Cortex of kidney (tissue), 1 donor: Measurements from ENCODE around the gene KCNC3.

Experiments used
- DNase-seq: peaks from one replicate; lab custom pipeline; 2025; lab: John Stamatoyannopoulos, UW

KCNC3 gene

DNA sequence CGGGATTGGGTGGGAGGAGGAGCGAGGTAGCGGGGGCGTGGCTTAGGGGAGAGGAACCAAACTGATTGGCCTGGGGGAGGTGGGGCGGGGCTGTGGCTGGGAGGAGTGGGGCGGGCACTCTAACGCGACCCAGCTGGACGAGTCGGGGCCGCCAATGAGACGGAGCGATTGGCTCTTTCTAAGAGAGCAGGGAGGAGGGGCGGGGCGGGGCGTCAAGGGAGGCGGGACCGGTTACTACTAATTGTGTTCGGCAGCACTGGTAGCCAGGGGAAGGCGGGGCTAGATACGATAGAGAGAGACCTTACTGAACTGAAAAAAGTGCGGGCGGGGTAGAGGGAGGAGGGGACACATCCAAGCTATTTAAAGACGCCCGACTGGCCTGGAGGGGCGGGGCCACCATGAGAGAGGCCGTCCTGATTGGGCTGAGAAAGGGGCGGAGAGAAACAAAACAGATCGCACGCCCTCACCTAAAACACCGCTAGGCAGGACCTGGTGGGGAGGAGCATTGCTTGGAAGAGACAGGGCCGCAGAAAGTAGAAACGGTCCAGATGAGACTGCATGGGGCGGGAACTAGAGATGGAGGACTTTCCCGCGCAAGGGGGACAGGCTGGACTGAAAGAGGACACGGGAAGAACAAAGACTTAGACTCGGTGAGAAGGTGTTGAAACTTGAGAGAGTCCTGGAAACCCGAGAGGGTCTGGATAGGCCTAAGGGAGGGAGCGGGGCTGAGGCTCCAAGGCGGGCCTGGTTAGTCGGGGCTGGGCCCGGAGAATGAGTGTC, at the start of gene KCNC3:
TSS of gene KCNC3 (minus strand) at position 232 of the 780 bp plus-strand sequence. CDS start 295 bp downstream, outside the sequence.
- peak; percentile 51 for DNase-seq

GRCh38 chr19:50378863-50379236, 49.7 kb upstream of the KCNC3 start:
- no peak for DNase-seq

DNA sequence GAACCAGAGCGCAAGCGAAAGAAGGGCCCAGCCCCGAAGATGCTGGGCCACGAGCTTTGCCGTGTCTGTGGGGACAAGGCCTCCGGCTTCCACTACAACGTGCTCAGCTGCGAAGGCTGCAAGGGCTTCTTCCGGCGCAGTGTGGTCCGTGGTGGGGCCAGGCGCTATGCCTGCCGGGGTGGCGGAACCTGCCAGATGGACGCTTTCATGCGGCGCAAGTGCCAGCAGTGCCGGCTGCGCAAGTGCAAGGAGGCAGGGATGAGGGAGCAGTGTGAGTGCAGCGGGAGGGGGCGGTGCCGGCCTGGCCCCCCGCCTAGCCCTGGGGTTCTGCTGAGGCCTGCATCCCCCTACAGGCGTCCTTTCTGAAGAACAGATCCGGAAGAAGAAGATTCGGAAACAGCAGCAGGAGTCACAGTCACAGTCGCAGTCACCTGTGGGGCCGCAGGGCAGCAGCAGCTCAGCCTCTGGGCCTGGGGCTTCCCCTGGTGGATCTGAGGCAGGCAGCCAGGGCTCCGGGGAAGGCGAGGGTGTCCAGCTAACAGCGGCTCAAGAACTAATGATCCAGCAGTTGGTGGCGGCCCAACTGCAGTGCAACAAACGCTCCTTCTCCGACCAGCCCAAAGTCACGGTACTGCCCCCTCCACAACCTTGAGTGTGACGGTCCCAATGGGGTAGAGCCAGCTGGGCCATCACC, 49.1 kb upstream of the KCNC3 start:
- DNase-seq = no peak

DNA sequence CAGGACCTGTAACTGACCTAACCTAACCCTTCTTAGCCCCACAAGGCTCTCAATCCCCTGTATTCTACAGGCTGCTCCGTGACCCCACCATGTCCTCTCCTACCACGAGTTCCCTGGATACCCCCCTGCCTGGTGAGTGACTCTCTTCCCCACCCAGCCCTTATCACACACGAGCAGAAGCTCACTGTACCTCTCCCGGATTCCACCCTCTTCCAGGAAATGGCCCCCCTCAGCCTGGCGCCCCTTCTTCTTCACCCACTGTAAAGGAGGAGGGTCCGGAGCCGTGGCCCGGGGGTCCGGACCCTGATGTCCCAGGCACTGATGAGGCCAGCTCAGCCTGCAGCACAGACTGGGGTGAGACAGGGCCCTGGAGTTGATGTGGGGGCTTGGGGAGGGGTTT, 48.3 kb upstream of the KCNC3 start:
- no peak for DNase-seq

DNA sequence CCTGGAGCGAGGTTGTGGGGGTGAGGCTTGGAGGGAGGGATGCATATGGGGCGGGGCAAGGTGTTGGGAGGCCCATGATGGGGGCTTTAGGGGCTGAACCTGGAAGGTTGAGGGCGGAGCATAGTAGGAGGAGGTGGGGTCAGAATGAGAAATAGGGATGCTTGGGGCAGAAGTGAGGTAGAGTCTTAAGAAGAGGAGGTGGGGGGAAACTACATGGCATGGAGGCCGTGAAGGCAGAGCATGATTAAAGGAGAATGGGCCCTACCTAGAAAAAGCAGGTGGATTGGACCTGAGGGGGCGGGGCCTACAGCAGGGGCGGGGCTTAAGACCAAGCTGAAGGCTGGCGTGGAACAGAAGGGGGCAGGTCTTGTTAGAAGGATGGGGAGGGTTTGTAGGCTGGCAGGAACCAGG, 47.9 kb upstream of the KCNC3 start:
- DNase-seq = no peak

DNA sequence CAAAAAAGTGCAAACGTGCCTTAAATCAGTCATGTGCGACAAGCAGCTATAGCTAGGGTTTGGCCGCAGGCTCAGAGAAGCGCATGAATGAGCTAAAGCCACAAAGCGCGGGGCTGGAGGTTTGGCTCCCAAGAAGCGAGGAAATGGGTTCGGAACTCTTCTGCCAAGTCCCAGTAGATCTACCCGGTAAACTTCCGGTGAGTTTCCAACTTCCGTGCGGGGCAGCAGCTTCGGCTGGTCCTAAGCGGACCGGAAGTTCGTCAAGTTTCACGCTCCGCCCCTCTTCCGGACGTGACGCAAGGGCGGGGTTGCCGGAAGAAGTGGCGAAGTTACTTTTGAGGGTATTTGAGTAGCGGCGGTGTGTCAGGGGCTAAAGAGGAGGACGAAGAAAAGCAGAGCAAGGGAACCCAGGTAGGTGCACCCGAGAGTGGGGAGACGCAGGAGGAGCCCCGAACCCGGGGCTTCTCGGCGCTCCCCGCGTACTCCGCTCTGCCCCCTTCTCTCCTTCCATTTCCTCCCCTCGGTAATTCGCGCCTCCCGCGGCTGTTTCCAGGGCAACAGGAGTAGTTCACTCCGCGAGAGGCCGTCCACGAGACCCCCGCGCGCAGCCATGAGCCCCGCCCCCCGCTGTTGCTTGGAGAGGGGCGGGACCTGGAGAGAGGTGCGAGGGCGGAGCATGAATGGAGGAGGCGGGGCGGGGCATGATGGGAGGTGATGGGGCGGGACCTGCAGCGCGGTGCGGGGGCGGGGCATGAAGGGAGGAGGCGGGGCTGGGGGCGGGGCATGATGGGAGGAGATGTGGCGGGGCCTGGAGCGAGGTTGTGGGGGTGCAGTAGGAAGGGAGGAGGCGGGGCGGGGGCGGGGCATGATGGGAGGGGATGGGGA, 47.2 kb upstream of the KCNC3 start, which contains the start of gene NR1H2:
TSS of gene NR1H2 (plus strand) at position 292 of the 885 bp plus-strand sequence. CDS start 1,149 bp downstream, outside the sequence.
- DNase-seq = no peak

DNA sequence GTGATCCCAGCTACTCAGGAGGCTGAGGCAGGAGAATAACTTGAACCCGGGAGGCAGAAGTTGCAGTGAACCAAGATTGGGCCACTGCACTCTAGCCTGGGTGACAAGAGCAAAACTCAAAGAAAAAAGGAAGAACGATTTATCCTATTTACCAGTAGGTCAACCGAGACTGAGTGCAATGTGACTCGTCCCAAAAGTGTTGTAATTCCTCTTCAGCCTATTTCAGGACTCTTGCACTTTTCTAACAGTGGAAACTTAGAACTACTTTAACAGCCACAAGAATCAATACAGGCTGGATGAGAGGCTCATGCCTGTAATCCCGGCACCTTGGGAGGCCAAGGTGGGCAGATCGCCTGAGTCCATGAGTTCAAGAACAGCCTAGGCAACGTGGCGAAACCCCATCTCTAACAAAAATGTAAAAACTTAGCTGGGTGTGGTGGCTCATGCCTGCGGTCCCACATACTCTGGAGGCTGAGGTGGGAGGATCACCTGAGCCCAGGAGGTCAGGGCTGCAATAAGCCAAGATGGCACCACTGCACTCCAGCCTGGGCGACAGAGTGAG, 42.8 kb upstream of the KCNC3 start:
- DNase-seq = no peak

DNA sequence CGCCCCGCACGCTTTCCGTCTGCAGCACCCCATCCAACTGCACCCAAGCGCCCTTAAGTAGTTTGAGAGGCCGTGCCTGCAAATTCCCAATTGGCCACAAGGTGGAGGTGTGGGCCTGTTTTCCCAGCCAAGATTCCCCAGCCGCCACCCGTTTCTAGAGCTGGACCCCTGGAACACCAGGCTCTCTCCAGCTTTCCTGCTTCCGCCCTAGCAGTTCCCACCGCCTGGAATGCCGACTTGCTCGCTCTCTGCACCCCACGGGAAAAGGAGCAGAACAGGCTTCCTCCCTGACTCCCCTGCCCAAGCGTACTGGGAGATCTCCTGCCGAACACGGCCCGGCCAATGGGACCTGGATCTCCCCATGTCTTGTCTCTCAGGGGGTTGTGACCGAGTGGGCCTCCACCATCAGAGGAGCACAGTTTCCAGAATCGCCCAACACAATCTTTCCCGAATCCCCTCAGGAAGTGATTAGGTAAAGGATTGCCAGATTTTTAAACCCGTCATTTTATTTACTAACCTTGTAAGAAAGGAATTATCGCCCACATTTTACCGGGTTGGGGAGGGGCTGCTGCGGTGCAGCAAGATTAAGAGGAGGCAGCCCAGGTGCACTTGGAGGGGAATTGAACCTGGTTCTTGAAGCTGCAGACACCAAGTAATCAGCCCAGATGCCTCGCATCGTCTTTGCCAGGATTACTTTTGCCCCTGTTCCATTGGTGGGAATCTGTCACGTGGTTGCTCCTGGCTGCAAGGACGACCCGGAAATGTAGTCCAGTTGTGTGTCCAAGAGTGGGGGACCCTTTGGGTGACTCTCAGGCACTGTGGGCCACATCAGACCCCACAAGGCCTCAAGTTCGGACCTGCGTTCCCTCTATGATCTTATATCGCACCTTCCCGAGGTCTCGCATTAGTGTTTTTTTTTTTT, 39.7 kb upstream of the KCNC3 start:
- DNase-seq = no peak

GRCh38 chr19:50365434-50366306, 36.5 kb upstream of the KCNC3 start, which contains the start of gene NAPSA:
Gene NAPSA, minus strand, starts transcription at chr19:50365639. Its CDS starts 18 bp downstream, at chr19:50365621.
- no peak for DNase-seq

DNA sequence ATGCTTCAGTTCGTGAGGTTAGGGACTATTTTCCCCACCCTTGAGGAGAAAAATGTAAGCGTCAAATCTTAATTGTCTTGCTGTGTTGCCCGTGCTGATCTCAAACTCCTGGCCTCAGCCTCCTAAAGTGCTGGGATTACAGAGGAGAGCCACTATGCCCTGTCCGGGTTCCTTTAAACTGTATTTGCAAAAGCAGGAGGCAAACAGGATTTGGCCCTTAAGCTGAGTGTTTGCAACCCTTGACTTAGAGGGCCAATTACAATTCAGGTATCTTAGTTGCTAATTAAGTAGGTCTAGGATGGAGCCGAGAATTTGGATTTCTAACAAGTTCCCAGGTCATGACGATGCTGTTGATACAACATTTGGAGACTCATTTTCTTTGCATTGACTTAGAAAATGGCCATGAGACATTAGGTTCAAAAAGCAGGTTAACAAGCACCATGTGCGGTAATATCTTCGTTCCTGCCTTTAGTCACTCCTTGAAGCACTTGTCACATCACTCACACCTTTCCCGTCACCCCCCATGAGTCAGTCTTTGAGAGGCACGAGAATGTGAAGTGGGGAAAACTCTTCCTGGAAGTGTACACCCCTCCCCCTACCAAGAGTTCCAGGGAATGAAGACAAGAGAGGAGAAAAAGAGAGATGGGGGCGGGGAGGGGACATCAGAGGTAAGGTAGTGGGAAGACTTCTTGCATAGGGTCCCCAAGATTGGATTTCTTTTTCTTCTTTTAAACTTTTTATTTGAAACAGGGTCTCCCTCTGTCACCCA, 33.7 kb upstream of the KCNC3 start:
- no peak for DNase-seq

DNA sequence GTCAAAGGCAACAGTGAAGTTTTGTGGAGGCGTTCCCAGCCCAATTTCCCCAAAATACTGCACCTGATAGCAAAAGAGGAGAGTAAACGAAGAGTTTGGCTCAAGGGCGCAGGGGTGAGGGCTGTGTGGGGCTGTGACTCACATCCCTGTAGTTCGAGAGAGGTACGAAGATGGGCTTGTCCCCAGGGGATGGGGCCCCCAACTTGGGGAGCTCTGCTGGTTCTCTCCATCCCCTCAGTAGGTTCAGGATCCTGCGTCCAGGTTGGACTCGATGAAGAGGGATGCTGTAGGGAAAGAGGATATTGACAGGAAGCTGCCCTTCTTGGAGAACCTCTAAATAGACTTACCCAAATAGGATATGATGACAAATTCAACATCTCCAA, 32.8 kb upstream of the KCNC3 start:
- DNase-seq = no peak

GRCh38 chr19:50361290-50362029, 32.3 kb upstream of the KCNC3 start:
- DNase-seq = no peak

DNA sequence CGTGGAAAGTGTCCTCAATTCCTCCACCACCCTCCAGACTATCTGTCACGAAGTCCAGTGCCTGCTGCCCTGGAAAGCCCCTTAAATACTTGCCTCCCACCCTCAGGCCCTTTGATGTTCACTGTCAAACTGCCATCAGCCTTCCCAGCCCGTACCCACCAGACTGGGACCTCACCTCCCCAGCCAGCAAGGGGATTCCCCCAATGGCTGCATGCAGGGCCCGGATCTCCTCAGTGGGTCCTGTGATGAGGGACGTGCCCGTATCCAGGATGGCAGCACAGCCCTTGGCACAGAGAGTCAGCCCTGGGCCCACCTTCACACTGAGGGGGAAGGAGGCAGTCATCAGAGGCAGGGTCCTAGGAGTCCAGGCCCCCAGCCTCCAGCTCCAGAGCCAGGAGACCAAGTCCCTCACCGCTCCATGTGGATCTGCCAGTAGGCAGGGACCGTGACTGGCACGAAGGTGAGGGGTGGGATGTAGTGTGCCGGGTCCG, 30.2 kb upstream of the KCNC3 start:
- no peak for DNase-seq

DNA sequence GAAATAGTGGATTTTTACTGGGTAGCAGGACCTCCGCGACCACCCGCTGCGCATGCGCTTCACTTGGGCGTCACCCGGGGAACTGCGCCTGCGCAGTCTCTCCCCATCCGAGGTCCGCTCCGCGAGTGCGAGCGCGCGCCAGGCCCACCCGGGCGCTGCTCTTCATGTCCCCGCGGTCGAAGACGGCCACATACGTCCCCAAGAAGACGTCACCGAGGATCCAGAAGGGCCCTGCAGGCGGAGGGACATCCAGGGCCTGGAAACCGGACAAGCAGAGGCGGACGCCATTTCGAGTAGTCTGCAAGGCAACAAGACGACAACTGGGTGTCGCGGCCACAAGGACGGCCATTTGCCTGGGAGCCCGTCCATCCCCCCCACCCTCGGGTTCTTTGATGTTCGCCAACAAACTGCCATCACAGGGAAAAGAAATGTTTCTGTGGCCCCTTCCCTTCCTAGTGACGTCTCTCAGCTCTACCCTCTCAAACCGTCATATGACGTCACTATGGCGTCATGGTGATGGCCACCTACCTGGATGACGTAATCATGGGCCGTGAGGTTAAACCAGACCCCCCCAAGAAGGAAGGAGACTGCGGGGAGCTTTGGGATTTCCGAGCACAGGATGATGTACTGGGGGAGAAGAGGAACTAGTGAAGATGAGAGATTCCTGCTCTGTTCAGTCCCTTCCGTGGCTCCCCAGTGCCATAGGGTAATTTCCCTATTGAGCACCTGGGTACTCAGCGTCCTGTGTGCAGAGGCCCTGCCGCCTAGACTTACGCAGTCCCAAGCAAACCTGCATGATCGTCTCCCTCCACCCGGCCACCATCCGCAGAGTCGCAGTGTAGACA, 29.5 kb upstream of the KCNC3 start:
- DNase-seq = no peak

- DNase-seq = no peak
These were observed 28.3 kb upstream of the KCNC3 start for GRCh38 chr19:50357178-50358100.

- no peak for DNase-seq
These were observed 27.6 kb upstream of the KCNC3 start for GRCh38 chr19:50356691-50357177.
